ENCODE measurements around the gene ADGRV1.

Gene ADGRV1

GRCh38 chr5:91061946-91062562 is 503.5 kb downstream of the ADGRV1 start:
- TF ChIP-seq GATA2 (IDR thresholded peaks at IDR 0.05; ENCODE audit: low read depth, low read length), result no peak

- TF ChIP-seq GATA2 (IDR thresholded peaks at IDR 0.05; ENCODE audit: low read depth, low read length) (no peak), GATA3 (IDR thresholded peaks at IDR 0.05; ENCODE audit: low read depth, low read length) (no peak)
Observed at GRCh38 chr5:91065496-91065895, 506.9 kb downstream of the ADGRV1 start.

GRCh38 chr5:91069364-91069763 is 510.8 kb downstream of the ADGRV1 start:
- no peak for TF ChIP-seq GATA2 (IDR thresholded peaks at IDR 0.05; ENCODE audit: low read depth, low read length)
- TF ChIP-seq GATA3 (IDR thresholded peaks at IDR 0.05; ENCODE audit: low read depth, low read length), result no peak

GRCh38 chr5:91070761-91071550 is 512.4 kb downstream of the ADGRV1 start:
- no peak for TF ChIP-seq GATA2 (IDR thresholded peaks at IDR 0.05; ENCODE audit: low read depth, low read length)
- no peak for TF ChIP-seq GATA3 (IDR thresholded peaks at IDR 0.05; ENCODE audit: low read depth, low read length)

GRCh38 chr5:91072881-91073280 is 514.3 kb downstream of the ADGRV1 start:
- TF ChIP-seq GATA3 (IDR thresholded peaks at IDR 0.05; ENCODE audit: low read depth, low read length) (no peak), GATA2 (IDR thresholded peaks at IDR 0.05; ENCODE audit: low read depth, low read length) (no peak)

- TF ChIP-seq GATA2 (IDR thresholded peaks at IDR 0.05; ENCODE audit: low read depth, low read length), result no peak
- no peak for TF ChIP-seq GATA3 (IDR thresholded peaks at IDR 0.05; ENCODE audit: low read depth, low read length)
Observed at GRCh38 chr5:91074615-91075014, 516.0 kb downstream of the ADGRV1 start.

- TF ChIP-seq GATA3 (IDR thresholded peaks at IDR 0.05; ENCODE audit: low read depth, low read length) (no peak), GATA2 (IDR thresholded peaks at IDR 0.05; ENCODE audit: low read depth, low read length) (no peak)
Observed at GRCh38 chr5:91076138-91076537, 517.5 kb downstream of the ADGRV1 start.

GRCh38 chr5:91077623-91078022 is 519.0 kb downstream of the ADGRV1 start:
- TF ChIP-seq GATA3 (IDR thresholded peaks at IDR 0.05; ENCODE audit: low read depth, low read length) (no peak), GATA2 (IDR thresholded peaks at IDR 0.05; ENCODE audit: low read depth, low read length) (no peak)

GRCh38 chr5:91079037-91079436 is 520.4 kb downstream of the ADGRV1 start:
- TF ChIP-seq GATA2 (IDR thresholded peaks at IDR 0.05; ENCODE audit: low read depth, low read length) (no peak), GATA3 (IDR thresholded peaks at IDR 0.05; ENCODE audit: low read depth, low read length) (no peak)

GRCh38 chr5:91089758-91090157 is 531.2 kb downstream of the ADGRV1 start:
- TF ChIP-seq GATA3 (IDR thresholded peaks at IDR 0.05; ENCODE audit: low read depth, low read length), result no peak
- no peak for TF ChIP-seq GATA2 (IDR thresholded peaks at IDR 0.05; ENCODE audit: low read depth, low read length)

- TF ChIP-seq GATA3 (IDR thresholded peaks at IDR 0.05; ENCODE audit: low read depth, low read length), result no peak
- no peak for TF ChIP-seq GATA2 (IDR thresholded peaks at IDR 0.05; ENCODE audit: low read depth, low read length)
Observed at GRCh38 chr5:91090995-91091394, 532.4 kb downstream of the ADGRV1 start.

- TF ChIP-seq GATA2 (IDR thresholded peaks at IDR 0.05; ENCODE audit: low read depth, low read length), result no peak
- no peak for TF ChIP-seq GATA3 (IDR thresholded peaks at IDR 0.05; ENCODE audit: low read depth, low read length)
Observed at GRCh38 chr5:91091471-91092234, 533.1 kb downstream of the ADGRV1 start.

- TF ChIP-seq GATA3 (IDR thresholded peaks at IDR 0.05; ENCODE audit: low read depth, low read length) (no peak), GATA2 (IDR thresholded peaks at IDR 0.05; ENCODE audit: low read depth, low read length) (no peak)
Observed at GRCh38 chr5:91092859-91093783, 534.5 kb downstream of the ADGRV1 start.

GRCh38 chr5:91095313-91095712 is 536.7 kb downstream of the ADGRV1 start:
- TF ChIP-seq GATA3 (IDR thresholded peaks at IDR 0.05; ENCODE audit: low read depth, low read length), result no peak
- no peak for TF ChIP-seq GATA2 (IDR thresholded peaks at IDR 0.05; ENCODE audit: low read depth, low read length)
